Measurements from ENCODE around the gene HOXA2. TPM values are rescaled to one million over a fixed set of nuclear protein-coding genes. Genes with fewer than 3 reads are reported as not detected.

Gene HOXA2
- total RNA-seq, 3 donors from 2014 or later: 3.2 to 4.3 (median 3.3) TPM

DNA sequence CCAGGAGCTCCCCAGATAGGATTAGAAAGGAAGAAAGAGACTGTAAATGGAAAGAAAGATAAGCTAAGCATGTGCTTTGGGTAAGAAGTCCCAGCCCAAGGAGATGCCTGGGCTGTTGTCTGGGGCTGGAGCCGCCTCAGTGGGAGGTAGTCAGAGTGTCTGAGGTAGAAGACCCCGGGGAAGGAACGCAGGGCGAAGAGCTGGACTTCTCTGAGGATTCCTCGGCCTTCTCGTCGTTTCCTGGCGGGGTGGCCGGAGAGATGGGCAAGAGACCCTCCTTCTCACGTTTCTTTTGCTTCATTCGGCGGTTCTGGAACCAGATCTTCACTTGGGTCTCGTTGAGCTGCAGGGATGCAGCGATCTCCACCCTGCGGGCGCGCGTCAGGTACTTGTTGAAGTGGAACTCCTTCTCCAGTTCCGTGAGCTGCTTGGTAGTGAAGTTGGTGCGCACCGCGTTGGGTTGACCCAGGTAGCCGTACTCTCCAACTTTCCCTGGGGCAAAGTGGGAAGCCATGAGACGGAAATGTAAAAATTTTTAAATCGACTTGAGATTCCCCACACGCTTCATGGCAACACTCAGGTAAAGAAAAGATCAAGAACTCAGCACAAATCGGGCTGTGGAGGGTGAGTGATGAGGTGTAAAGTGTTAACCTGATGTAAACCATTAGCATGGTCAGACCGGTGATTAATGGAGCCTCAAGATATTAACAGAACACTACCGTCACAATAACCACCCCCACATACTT lies 8.0 kb downstream of the HOXA2 start:
- Histone ChIP-seq H3K9me3 (no peaks in the 10 kb centered on the region), H3K4me1 (ENCODE audit: low read depth) (peaks cover 13% of the 10 kb centered on the region), H3K36me3 (ENCODE audit: low read depth) (no peaks in the 10 kb centered on the region), H3K4me3 (no peak overlapping the region)
- no peak for DNase-seq
- TF ChIP-seq, protein P1, sequence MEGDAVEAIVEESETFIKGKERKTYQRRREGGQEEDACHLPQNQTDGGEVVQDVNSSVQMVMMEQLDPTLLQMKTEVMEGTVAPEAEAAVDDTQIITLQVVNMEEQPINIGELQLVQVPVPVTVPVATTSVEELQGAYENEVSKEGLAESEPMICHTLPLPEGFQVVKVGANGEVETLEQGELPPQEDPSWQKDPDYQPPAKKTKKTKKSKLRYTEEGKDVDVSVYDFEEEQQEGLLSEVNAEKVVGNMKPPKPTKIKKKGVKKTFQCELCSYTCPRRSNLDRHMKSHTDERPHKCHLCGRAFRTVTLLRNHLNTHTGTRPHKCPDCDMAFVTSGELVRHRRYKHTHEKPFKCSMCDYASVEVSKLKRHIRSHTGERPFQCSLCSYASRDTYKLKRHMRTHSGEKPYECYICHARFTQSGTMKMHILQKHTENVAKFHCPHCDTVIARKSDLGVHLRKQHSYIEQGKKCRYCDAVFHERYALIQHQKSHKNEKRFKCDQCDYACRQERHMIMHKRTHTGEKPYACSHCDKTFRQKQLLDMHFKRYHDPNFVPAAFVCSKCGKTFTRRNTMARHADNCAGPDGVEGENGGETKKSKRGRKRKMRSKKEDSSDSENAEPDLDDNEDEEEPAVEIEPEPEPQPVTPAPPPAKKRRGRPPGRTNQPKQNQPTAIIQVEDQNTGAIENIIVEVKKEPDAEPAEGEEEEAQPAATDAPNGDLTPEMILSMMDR (IDR thresholded peaks at IDR 0.05): no peak
- intact Hi-C loops (cut with DNase I, micrococcal nuclease): loop anchor here in 1 of 2 donors (10.0 kb wide), 1 partner anchor 230 kb away; the partner anchor contains the start of gene SKAP2
- ATAC-seq: no peak

DNA sequence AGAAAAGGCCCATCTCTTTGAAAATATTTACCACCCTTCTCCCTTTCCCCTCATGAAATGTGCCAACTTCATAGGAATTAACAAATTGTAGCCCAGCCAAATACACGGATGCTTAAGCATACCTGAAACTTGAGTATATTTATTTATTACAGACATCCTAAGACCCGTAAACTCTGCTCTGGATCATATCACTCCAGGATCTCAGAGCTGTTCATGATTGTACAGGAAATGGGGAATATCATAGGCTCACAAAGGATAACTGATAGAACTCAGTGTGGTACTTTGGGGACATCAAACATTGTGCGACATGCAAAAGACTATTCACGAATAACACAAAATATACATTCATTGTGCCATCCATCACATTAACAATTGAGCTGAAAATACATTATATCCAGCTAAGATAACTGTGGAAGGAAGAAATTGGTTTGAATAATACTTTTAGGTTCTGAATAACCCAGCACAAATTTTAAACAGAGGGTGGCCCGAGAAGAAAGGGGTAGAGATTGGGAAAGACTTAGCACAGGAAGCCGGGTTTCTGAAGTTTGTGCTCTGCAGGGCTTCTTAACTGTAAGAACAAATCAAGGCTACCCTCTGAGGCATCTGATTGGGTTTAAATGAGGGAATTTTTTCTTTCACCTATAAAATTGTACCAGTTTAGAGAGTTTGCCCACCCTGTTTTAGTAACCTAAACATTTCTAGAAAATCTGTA lies 9.1 kb downstream of the HOXA2 start:
- no peak overlapping the region for H3K4me3 ChIP-seq
- DNase-seq (no peak), ATAC-seq (no peak)
- H3K4me1 ChIP-seq (ENCODE audit: low read depth): peaks cover 9% of the 10 kb centered on the region
- H3K9me3 ChIP-seq: no peaks in the 10 kb centered on the region
- intact Hi-C loops (cut with DNase I, micrococcal nuclease): loop anchor here in 1 of 2 donors (10.0 kb wide), 1 partner anchor 229 kb away; the partner anchor contains the start of gene SKAP2
- no peaks in the 10 kb centered on the region for H3K36me3 ChIP-seq (ENCODE audit: low read depth)
- TF ChIP-seq, protein P1 (IDR thresholded peaks at IDR 0.05): no peak

DNA sequence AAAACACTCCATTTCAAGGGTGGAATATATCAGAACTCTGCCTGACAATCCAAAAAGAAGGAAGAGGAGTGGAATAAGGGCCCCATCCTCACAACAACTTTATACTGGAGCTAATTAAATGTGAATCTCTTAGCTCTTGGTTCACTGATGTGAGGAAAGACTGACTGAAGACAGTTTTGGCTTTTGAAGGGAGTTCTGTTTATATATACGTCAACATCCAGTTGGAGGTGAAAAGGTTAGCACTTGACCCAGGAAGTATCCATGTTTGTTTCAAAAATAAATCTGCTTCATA lies 9.7 kb downstream of the HOXA2 start:
- no peak overlapping the region for H3K4me3 ChIP-seq
- TF ChIP-seq, protein P1 (IDR thresholded peaks at IDR 0.05): no peak
- intact Hi-C loops (cut with DNase I, micrococcal nuclease): loop anchor here in 1 of 2 donors (10.0 kb wide), 1 partner anchor 228 kb away; the partner anchor contains the start of gene SKAP2
- DNase-seq: no peak
- no peaks in the 10 kb centered on the region for H3K36me3 ChIP-seq (ENCODE audit: low read depth)
- H3K9me3 ChIP-seq: no peaks in the 10 kb centered on the region
- no peak for ATAC-seq
- peaks cover 9% of the 10 kb centered on the region for H3K4me1 ChIP-seq (ENCODE audit: low read depth)

DNA sequence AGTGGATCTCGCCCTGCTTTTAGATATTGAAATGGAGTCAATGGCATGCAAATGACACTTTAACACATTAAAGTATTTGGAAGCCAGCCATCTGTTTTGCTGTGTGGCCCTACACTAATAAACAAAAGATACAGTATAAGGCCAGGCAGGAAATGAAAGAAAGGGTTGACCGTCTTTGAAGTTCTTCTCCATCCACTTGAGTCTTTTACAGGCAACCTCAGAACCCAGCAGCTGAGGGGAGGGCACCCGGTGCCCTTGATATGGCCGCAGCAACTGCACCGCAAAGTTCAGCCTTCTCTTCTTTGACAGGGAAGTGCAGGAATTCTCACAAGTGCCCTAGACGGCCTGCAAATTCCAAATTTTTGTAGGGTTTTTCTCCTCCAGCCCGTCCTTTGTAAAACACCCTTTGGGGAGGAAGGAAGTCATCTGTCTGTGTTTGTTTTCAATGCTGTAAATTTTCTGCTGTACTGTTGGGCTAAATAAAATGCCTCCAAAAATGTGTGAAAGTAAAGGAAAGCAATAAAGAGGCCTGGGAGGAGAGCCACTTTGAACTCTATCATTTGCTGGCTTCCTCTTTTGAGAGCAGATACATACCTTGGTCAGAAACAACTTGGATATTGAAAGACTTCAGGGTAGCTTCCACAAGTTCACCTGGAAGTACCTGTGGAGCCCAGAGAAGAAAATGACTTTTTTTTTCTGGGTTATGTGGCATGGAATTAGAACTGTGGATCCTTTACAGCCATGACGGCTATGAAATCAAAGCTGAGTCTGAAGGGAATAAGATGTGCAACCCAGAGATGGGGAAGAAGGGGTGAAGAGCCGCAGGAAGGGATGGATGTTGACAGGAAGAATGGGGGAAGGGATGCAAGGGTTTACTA lies 10.3 kb downstream of the HOXA2 start:
- ATAC-seq (no peak), DNase-seq (no peak)
- TF ChIP-seq, protein P1 (IDR thresholded peaks at IDR 0.05): no peak
- intact Hi-C loops (cut with DNase I, micrococcal nuclease): loop anchor here in 1 of 2 donors (10.0 kb wide), 1 partner anchor 227 kb away; the partner anchor contains the start of gene SKAP2
- Histone ChIP-seq H3K4me1 (ENCODE audit: low read depth) (peaks cover 6% of the 10 kb centered on the region), H3K4me3 (no peak overlapping the region), H3K9me3 (no peaks in the 10 kb centered on the region), H3K36me3 (ENCODE audit: low read depth) (no peaks in the 10 kb centered on the region)

DNA sequence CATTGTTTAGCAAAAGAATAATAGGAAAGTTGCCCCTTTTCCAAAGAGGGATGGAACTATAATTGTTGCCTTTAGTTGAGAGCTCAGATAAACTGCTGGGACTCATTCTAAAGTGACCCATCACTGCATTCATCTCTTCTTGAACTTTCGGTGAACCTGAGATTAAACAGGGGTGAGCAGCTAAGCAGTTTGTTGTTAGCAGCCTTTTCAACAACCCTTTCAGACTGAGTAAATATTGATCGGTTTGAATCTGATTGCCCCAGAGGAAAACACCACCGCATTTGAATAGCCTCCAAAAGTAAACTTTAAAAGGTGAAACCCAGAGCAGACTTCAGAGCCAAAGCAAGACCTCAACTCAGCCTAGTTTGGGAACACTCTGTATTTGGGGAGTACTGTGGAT lies 11.4 kb downstream of the HOXA2 start:
- no peak for DNase-seq
- Histone ChIP-seq H3K4me3 (no peak overlapping the region), H3K9me3 (no peaks in the 10 kb centered on the region), H3K36me3 (ENCODE audit: low read depth) (no peaks in the 10 kb centered on the region), H3K4me1 (ENCODE audit: low read depth) (peaks cover 6% of the 10 kb centered on the region)
- intact Hi-C loops (cut with DNase I, micrococcal nuclease): loop anchor here in 1 of 2 donors (10.0 kb wide), 1 partner anchor 226 kb away; the partner anchor contains the start of gene SKAP2
- ATAC-seq: no peak
- TF ChIP-seq, protein P1 (IDR thresholded peaks at IDR 0.05): no peak
